HG02678 (cell line): ENCODE results near the gene DMAP1.

Source experiments
- ATAC-seq: cut with Tn5 transposase; IDR thresholded peaks from one replicate; pipeline ENCODE4 v1.9.1; 2021; ENCODE audit warnings: mild to moderate bottlenecking, moderate library complexity; ENCODE audit not compliant: unreplicated experiment

The DMAP1 gene

GRCh38 chr1:44227211-44227610, 13.9 kb downstream of the DMAP1 start:
- ATAC-seq, result no peak

- no peak for ATAC-seq
These were observed 14.9 kb downstream of the DMAP1 start for GRCh38 chr1:44228218-44228617.

GRCh38 chr1:44229435-44230167, 16.3 kb downstream of the DMAP1 start:
- ATAC-seq, result no peak

- ATAC-seq, result no peak
These were observed 17.5 kb downstream of the DMAP1 start for GRCh38 chr1:44230796-44231195.

GRCh38 chr1:44233593-44233992, 20.3 kb downstream of the DMAP1 start:
- no peak for ATAC-seq

GRCh38 chr1:44235808-44236207, 22.5 kb downstream of the DMAP1 start:
- ATAC-seq, result no peak

GRCh38 chr1:44236490-44237272, 23.4 kb downstream of the DMAP1 start:
- no peak for ATAC-seq

- peak; percentile 50 for ATAC-seq
These were observed 24.6 kb downstream of the DMAP1 start for GRCh38 chr1:44237721-44238457.

GRCh38 chr1:44238660-44239059, 25.4 kb downstream of the DMAP1 start:
- no peak for ATAC-seq

GRCh38 chr1:44239331-44239960, 26.2 kb downstream of the DMAP1 start:
- no peak for ATAC-seq

GRCh38 chr1:44239961-44240371, 26.7 kb downstream of the DMAP1 start:
- no peak for ATAC-seq

GRCh38 chr1:44240802-44241671, 27.8 kb downstream of the DMAP1 start:
- no peak for ATAC-seq

- no peak for ATAC-seq
These were observed 29.5 kb downstream of the DMAP1 start for GRCh38 chr1:44242746-44243145.

- no peak for ATAC-seq
These were observed 30.7 kb downstream of the DMAP1 start for GRCh38 chr1:44243782-44244495.

- no peak for ATAC-seq
These were observed 31.7 kb downstream of the DMAP1 start for GRCh38 chr1:44244986-44245385.

- ATAC-seq, result no peak
These were observed 33.5 kb downstream of the DMAP1 start for GRCh38 chr1:44246806-44247205.

GRCh38 chr1:44249543-44249942, 36.3 kb downstream of the DMAP1 start:
- no peak for ATAC-seq

- ATAC-seq, result no peak
These were observed 37.0 kb downstream of the DMAP1 start for GRCh38 chr1:44250068-44250781.

- ATAC-seq, result no peak
These were observed 38.2 kb downstream of the DMAP1 start for GRCh38 chr1:44251486-44251885.
